K562 (cell line): ENCODE data around the gene BMPER. TPM values are rescaled to one million over a fixed set of nuclear protein-coding genes. Genes with fewer than 3 reads are reported as not detected.

Experiments used
- ATAC-seq: fragments of 200-7000 bp; cut with Tn5 transposase; 3 replicates; pipeline ENCODE4 v1.9.1; 2020; ENCODE audit warnings: moderate library complexity
- BruUV-seq: library from RNA; stranded (reverse); fragments of 400-500 nt; replicated peaks from 2 replicates; lab custom pipeline; 2021; lab: Mats Ljungman, UMichigan
- CTCF ChIA-PET: fragments of 300-600 bp; formaldehyde crosslinking; extraction: SDS; loops from one replicate; lab custom pipeline; 2021; ENCODE audit warnings: low intra/inter-chr PET ratio; lab: Yijun Ruan, JAX
- POLR2A ChIA-PET: fragments of 300-600, 350-650 bp; sonication (Branson Sonifier 250); formaldehyde crosslinking; extraction: SDS; loops from one replicate; lab custom pipeline; 2021; ENCODE audit warnings: antibody characterized with exemption, inconsistent platforms; lab: Yijun Ruan, JAX
- DNase-seq, 4 experiments: peaks; one replicate each; pipeline versions ENCODE4 v3.0.0 to v3.0.0-alpha.2; 2011 to 2018; ENCODE audit warnings: low spot score in 3 of 4, mixed read lengths in 3 of 4; ENCODE audit errors: extremely low read depth in 1 of 4
- FAIRE-seq: peaks from 2 replicates; lab custom pipeline; 2011; peaks lifted over from hg19 to GRCh38; lab: Jason Lieb, UNC
- H2AFZ ChIP-seq: 2 replicates; pipeline ENCODE4 v1.6.0; 2011; ENCODE audit warnings: low read depth, low read length, control low read depth, inconsistent platforms
- H3K27ac ChIP-seq: fragments of 200-600 bp; 3 replicates; pipeline ENCODE4 v1.8.0; 2011; ENCODE audit warnings: low read depth, mild to moderate bottlenecking, control low read depth, inconsistent platforms, low read length, moderate library complexity, mixed read lengths; ENCODE audit errors: extremely low read depth
- H3K27me3 ChIP-seq, 2 experiments: fragments of 300-600 bp in 1 of 2; 2 replicates in 1 of 2; 3 replicates in 1 of 2; pipeline versions ENCODE4 v1.6.0 to v1.8.0; 2011; ENCODE audit warnings: inconsistent platforms in 2 of 2, low read length in 2 of 2, mild to moderate bottlenecking in 1 of 2, mixed read lengths in 1 of 2, moderate library complexity in 1 of 2; ENCODE audit not compliant: control insufficient read depth in 2 of 2, insufficient read depth in 2 of 2
- H3K36me3 ChIP-seq: fragments of 300-600 bp; 3 replicates; pipeline ENCODE4 v1.8.0; 2011; ENCODE audit warnings: mild to moderate bottlenecking, low read length, inconsistent platforms; ENCODE audit not compliant: control insufficient read depth, insufficient read depth
- H3K4me1 ChIP-seq, 2 experiments: fragments of 200-600 bp in 1 of 2; replicated peaks in 1 of 2; 2 replicates in 1 of 2; 3 replicates in 1 of 2; pipeline versions ENCODE4 v1.5.1 to v1.8.0; 2011; ENCODE audit warnings: inconsistent platforms in 2 of 2, low read length in 2 of 2, mild to moderate bottlenecking in 1 of 2, mixed read lengths in 1 of 2, moderate library complexity in 1 of 2; ENCODE audit not compliant: control insufficient read depth in 2 of 2, insufficient read depth in 2 of 2
- H3K4me2 ChIP-seq: 2 replicates; pipeline ENCODE4 v1.6.1; 2011; ENCODE audit warnings: low read length, control low read depth, inconsistent platforms, mixed read lengths; ENCODE audit not compliant: insufficient read depth
- H3K4me3 ChIP-seq: fragments of 200-600 bp; sonication (generic), shearing (Covaris generic); 2 replicates; pipeline ENCODE4 v1.5.1; 2016; ENCODE audit warnings: control low read depth, inconsistent platforms
- H3K79me2 ChIP-seq: fragments of 200-600 bp; 3 replicates; pipeline ENCODE4 v1.8.0; 2011; ENCODE audit warnings: low read length, inconsistent platforms; ENCODE audit not compliant: control insufficient read depth, insufficient read depth
- H3K9ac ChIP-seq, 2 experiments: 2 replicates each; pipeline versions ENCODE4 v1.6.0 to v1.6.1; 2011; ENCODE audit warnings: low read depth in 2 of 2, low read length in 2 of 2, control low read depth in 1 of 2, inconsistent platforms in 1 of 2, mild to moderate bottlenecking in 1 of 2, mixed read lengths in 1 of 2; ENCODE audit not compliant: insufficient read depth in 1 of 2
- H3K9me1 ChIP-seq: one replicate; pipeline ENCODE4 v1.6.0; 2011; ENCODE audit warnings: inconsistent platforms, mild to moderate bottlenecking, low read length, moderate library complexity; ENCODE audit not compliant: control insufficient read depth, insufficient read depth
- H3K9me3 ChIP-seq: replicated peaks from 2 replicates; pipeline ENCODE4 v1.5.1; 2011; ENCODE audit warnings: low read depth, low read length, inconsistent platforms; ENCODE audit not compliant: control insufficient read depth, insufficient read depth
- H4K20me1 ChIP-seq: replicated peaks from 2 replicates; pipeline ENCODE4 v1.6.1; 2011; ENCODE audit warnings: low read length, inconsistent platforms, mixed read lengths; ENCODE audit not compliant: control insufficient read depth, insufficient read depth
- CBFA2T3 ChIP-seq: fragments of 450-650 bp; IDR thresholded peaks from 2 replicates; pipeline ENCODE4 v1.6.1; 2017
- DDX20 ChIP-seq: fragments of 450-650 bp; IDR thresholded peaks from 2 replicates; pipeline ENCODE4 v1.6.1; 2016; ENCODE audit warnings: missing genetic modification characterization, low read depth, mild to moderate bottlenecking, missing compliant biosample characterization, moderate library complexity
- ETV5 ChIP-seq: sonication (generic); formaldehyde crosslinking; IDR thresholded peaks from 2 replicates; pipeline ENCODE4 v1.4.0; 2020; ENCODE audit warnings: low read depth, mild to moderate bottlenecking, missing genetic modification reagents
- HDAC6 ChIP-seq: IDR thresholded peaks from 2 replicates; pipeline ENCODE4 v1.6.1; 2012; ENCODE audit warnings: low read depth, mild to moderate bottlenecking, control low read depth, inconsistent platforms, low read length, moderate library complexity
- KLF13 ChIP-seq: fragments of 450-650 bp; IDR thresholded peaks from 2 replicates; pipeline ENCODE4 v1.6.1; 2016; ENCODE audit warnings: missing genetic modification characterization, low read depth, mild to moderate bottlenecking, missing compliant biosample characterization, moderate library complexity, borderline replicate concordance
- MECOM ChIP-seq: fragments of 250-450 bp; sonication (Bioruptor Pico); IDR thresholded peaks from 2 replicates; pipeline ENCODE4 v1.8.0; 2022; ENCODE audit warnings: inconsistent platforms
- MTA3 ChIP-seq: fragments of 450-650 bp; formaldehyde crosslinking; IDR thresholded peaks from 2 replicates; pipeline ENCODE4 v1.6.1; 2017; ENCODE audit warnings: mild to moderate bottlenecking, borderline replicate concordance
- NFE2 ChIP-seq: IDR thresholded peaks from 2 replicates; pipeline ENCODE4 v1.6.1; 2014; ENCODE audit warnings: antibody characterized with exemption, low read depth
- PHF20 ChIP-seq: fragments of 450-650 bp; IDR thresholded peaks from 2 replicates; pipeline ENCODE4 v1.6.1; 2018; ENCODE audit not compliant: partially characterized antibody
- RERE ChIP-seq: sonication (generic); formaldehyde crosslinking; IDR thresholded peaks from 2 replicates; pipeline ENCODE4 v1.8.0; 2023; ENCODE audit warnings: missing genetic modification reagents, mild to moderate bottlenecking, borderline replicate concordance
- SMARCA5 ChIP-seq: fragments of 450-650 bp; IDR thresholded peaks from 2 replicates; pipeline ENCODE4 v1.6.1; 2016
- ZC3H11A ChIP-seq: IDR thresholded peaks from 2 replicates; pipeline ENCODE4 v1.6.1; 2012; ENCODE audit warnings: low read depth, low read length, improper control_type of control experiment
- ZFX ChIP-seq: sonication (generic); formaldehyde crosslinking; IDR thresholded peaks from 2 replicates; pipeline ENCODE4 v1.8.0; 2022; ENCODE audit warnings: mild to moderate bottlenecking, missing genetic modification reagents, moderate library complexity
- ZKSCAN1 ChIP-seq: fragments of 150-350 bp; IDR thresholded peaks from 2 replicates; pipeline ENCODE4 v1.6.1; 2016; ENCODE audit warnings: low read depth, low read length
- ZNF12 ChIP-seq: sonication (generic); formaldehyde crosslinking; IDR thresholded peaks from 2 replicates; pipeline ENCODE4 v1.4.0; 2020; ENCODE audit warnings: mild to moderate bottlenecking, missing genetic modification reagents
- ZNF212 ChIP-seq: fragments of 450-650 bp; formaldehyde crosslinking; IDR thresholded peaks from 2 replicates; pipeline ENCODE4 v1.4.0; 2020; ENCODE audit warnings: mild to moderate bottlenecking
- ZNF253 ChIP-seq: fragments of 250-450 bp; sonication (Bioruptor Pico); conservative IDR thresholded peaks from 2 replicates; pipeline ENCODE4 v1.6.1; 2021; ENCODE audit warnings: mild to moderate bottlenecking
- ZNF354B ChIP-seq: fragments of 250-450 bp; sonication (Bioruptor Pico); IDR thresholded peaks from 2 replicates; pipeline ENCODE4 v1.4.0; 2020
- WGBS: fragments of 100-300 bp; shearing (Covaris generic); methylation state at CpG from one replicate; pipeline ENCODE4 v1.1.6; 2016; ENCODE audit warnings: low coverage, mixed read lengths; ENCODE audit not compliant: insufficient coverage; ENCODE audit errors: missing lambda C conversion rate; 5-methylcytosine and 5-hydroxymethylcytosine counted together
- in situ Hi-C: fragments of 300-500 bp; cut with MboI; formaldehyde crosslinking; loops from 4 replicates; pipeline ENCODE4 v1.15.0; 2018; ENCODE audit warnings: inconsistent platforms, mixed read lengths
- intact Hi-C: fragments of 100-400 bp; cut with micrococcal nuclease; formaldehyde crosslinking; loops from 2 replicates; pipeline ENCODE4 v1.14.2; 2022
- polyA plus RNA-seq, 8 experiments: library from polyadenylated mRNA; depleted of rRNA in 4 of 8; stranded (reverse) in 5 of 8; unstranded in 3 of 8; fragments of >200 nt; fragmentation: Nextera tagmentation in 2 of 8; fragmentation: Illumina TruSeq in 1 of 8; extraction: Ambion mirVana in 2 of 8; extraction: Trizol in 1 of 8; gene quantifications; 2 replicates each; pipeline versions ENCODE4 v1.2.1 to v1.2.3, GENCODE V29; 2011 to 2014; ENCODE audit warnings: inconsistent platforms in 1 of 8, missing spikeins in 1 of 8
- total RNA-seq, 7 experiments: library from RNA; depleted of rRNA in 6 of 7; stranded (reverse); fragments of >200 nt in 6 of 7; fragmentation: Illumina TruSeq in 2 of 7; extraction: Trizol in 2 of 7; gene quantifications; 2 replicates each; pipeline versions ENCODE4 v1.2.1 to v1.2.3, GENCODE V29; 2011 to 2021; ENCODE audit warnings: low replicate concordance in 1 of 7

BMPER gene
- total and polyA plus RNA-seq, 9 of the 15 experiments (the other 6 are each of a cell fraction or from before 2014, with no cell fraction given), result not detected

DNA sequence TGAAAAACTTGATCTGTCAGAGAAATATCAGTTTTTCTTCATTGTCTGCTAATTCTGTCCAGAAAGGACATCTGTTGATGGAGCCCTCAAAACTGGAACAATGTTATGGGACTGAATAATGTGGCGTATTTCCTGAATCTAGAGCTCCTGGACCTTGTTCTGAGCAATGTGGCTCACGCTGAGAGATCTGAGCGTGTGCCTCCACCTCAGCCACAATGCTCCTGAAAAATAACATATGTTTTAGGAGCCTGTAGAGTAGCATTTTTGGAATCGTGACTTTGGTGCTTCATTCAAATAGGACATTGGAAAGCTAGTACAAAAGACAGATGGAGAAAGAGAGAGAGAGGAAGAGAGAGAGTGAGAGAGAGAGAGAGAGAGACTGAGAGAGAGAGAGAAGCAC lies 110.3 kb downstream of the BMPER start (continued):
- no peak for TF ChIP-seq HDAC6
- TF ChIP-seq NFE2, result no peak
- TF ChIP-seq ZFX (CRISPR knock-in tag), result no peak
- no peak for TF ChIP-seq ZNF354B (CRISPR knock-in tag)

- no peak overlapping the region for H2AFZ ChIP-seq
- H4K20me1 ChIP-seq, result no peaks in the 10 kb centered on the region
- H3K9me1 ChIP-seq, result no peaks in the 10 kb centered on the region
- ATAC-seq (no peak), FAIRE-seq (no peak), DNase-seq (no peak)
- H3K4me3 ChIP-seq, result no peak overlapping the region
- ChIA-PET POLR2A (no interaction called here), CTCF (no interaction called here)
- in situ Hi-C loops, result no loop called here
- intact Hi-C loops, result no loop called here
- no peaks in the 10 kb centered on the region for H3K27me3 ChIP-seq
- 0 out of 2 replicates have a peak, but pooled peaks cover 1% of the 10 kb centered on the region for H3K9me3 ChIP-seq
- no peak overlapping the region for H3K27ac ChIP-seq
- no TSS peak for BruUV-seq
- 0% methylated on average over 3 of the region's 3 CpGs for WGBS
- TF ChIP-seq SMARCA5 (no peak), MTA3 (no peak), KLF13 (no peak), RERE (no peak), PHF20 (no peak), ZNF253 (CRISPR knock-in tag) (no peak), ZNF212 (CRISPR knock-in tag) (no peak), ZNF12 (CRISPR knock-in tag) (no peak), MECOM (CRISPR knock-in tag) (no peak), ETV5 (CRISPR knock-in tag) (no peak), CBFA2T3 (no peak), ZKSCAN1 (no peak), DDX20 (no peak), ZC3H11A (no peak)
- H3K36me3 ChIP-seq, result no peaks in the 10 kb centered on the region
- no peak overlapping the region for H3K9ac ChIP-seq
- H3K79me2 ChIP-seq, result no peaks in the 10 kb centered on the region
- no peak overlapping the region for H3K4me2 ChIP-seq
- H3K4me1 ChIP-seq, result no peaks in the 10 kb centered on the region
These were observed 111.5 kb downstream of the BMPER start for GRCh38 chr7:34016876-34017275.
